ENCODE results near the gene OPCML. TPM values are rescaled to one million over a fixed set of nuclear protein-coding genes. Genes with fewer than 3 reads are reported as not detected.

Gene OPCML
- total RNA-seq, 1 experiment from 2014 or later = not detected

DNA sequence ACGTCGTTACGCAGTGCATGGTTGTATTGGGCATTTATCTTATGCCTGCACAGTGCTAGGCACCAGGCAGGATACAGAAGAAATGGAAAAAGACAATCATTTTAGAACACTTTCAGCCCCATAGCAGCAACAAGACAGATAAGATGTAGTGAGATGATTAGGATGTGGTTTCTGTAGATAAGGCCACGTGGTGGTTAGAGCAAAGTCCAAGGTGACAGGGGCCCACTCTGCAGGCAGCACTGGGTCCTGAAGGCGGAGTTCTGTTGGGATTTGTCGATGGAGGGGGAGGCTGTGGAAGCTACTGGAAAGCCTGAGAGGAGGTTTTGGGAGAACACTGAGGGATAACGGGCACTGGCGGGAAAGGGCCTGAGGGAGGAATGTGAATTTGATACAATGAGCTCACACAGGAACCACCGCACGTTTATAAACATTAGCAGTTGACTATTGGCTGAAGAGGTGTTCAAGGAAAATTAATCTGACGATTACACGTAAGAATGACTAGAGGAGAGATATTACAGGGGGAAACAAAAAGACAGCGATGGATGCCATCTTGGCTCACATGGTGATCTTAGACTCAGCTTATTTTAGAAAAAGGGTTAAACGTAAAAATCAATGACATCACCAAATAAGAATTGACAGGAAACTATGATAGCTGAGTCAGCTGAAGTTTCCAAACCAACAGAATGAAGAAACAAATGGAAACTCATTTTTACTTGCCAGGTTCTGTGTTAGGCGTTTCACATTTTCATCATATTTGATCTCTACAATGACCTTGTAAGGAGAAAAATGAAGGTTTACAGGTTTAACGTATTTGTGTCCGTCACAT lies 551.0 kb downstream of the OPCML start:
- Histone ChIP-seq H3K27ac (ENCODE audit: low read length) (no peak overlapping the region), H3K4me3 (ENCODE audit: low read depth in 2 of 2, low read length in 2 of 2) (no peak overlapping the region), H3K36me3 (ENCODE audit: control insufficient read depth, insufficient read depth, low read length) (no peaks in the 10 kb centered on the region), H3K27me3 (ENCODE audit: control insufficient read depth, insufficient read depth, low read length) (0 out of 2 replicates have a peak, but pooled peaks cover 2% of the 10 kb centered on the region), H3K4me1 (ENCODE audit: control insufficient read depth, insufficient read depth, low read length) (no peaks in the 10 kb centered on the region), H3K9me3 (ENCODE audit: control insufficient read depth, insufficient read depth, low read depth, low read length) (no peaks in the 10 kb centered on the region)
- DNase-seq (ENCODE audit: low read depth, low spot score) = no peak
- BruUV-seq (replicated peaks) = no TSS peak
- in situ Hi-C loops (cut with HindIII; ENCODE audit: low pct_unique_long_range_greater_than_20kb, low sequenced_read_pairs) (no loop called here), intact Hi-C loops (cut with micrococcal nuclease; ENCODE audit: unreplicated experiment) (no loop called here)
- ChIA-PET POLR2A (no interaction called here), CTCF (no interaction called here)
- TF ChIP-seq, protein P1, sequence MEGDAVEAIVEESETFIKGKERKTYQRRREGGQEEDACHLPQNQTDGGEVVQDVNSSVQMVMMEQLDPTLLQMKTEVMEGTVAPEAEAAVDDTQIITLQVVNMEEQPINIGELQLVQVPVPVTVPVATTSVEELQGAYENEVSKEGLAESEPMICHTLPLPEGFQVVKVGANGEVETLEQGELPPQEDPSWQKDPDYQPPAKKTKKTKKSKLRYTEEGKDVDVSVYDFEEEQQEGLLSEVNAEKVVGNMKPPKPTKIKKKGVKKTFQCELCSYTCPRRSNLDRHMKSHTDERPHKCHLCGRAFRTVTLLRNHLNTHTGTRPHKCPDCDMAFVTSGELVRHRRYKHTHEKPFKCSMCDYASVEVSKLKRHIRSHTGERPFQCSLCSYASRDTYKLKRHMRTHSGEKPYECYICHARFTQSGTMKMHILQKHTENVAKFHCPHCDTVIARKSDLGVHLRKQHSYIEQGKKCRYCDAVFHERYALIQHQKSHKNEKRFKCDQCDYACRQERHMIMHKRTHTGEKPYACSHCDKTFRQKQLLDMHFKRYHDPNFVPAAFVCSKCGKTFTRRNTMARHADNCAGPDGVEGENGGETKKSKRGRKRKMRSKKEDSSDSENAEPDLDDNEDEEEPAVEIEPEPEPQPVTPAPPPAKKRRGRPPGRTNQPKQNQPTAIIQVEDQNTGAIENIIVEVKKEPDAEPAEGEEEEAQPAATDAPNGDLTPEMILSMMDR (IDR thresholded peaks at IDR 0.05) = no peak
- TF ChIP-seq, protein P2, sequence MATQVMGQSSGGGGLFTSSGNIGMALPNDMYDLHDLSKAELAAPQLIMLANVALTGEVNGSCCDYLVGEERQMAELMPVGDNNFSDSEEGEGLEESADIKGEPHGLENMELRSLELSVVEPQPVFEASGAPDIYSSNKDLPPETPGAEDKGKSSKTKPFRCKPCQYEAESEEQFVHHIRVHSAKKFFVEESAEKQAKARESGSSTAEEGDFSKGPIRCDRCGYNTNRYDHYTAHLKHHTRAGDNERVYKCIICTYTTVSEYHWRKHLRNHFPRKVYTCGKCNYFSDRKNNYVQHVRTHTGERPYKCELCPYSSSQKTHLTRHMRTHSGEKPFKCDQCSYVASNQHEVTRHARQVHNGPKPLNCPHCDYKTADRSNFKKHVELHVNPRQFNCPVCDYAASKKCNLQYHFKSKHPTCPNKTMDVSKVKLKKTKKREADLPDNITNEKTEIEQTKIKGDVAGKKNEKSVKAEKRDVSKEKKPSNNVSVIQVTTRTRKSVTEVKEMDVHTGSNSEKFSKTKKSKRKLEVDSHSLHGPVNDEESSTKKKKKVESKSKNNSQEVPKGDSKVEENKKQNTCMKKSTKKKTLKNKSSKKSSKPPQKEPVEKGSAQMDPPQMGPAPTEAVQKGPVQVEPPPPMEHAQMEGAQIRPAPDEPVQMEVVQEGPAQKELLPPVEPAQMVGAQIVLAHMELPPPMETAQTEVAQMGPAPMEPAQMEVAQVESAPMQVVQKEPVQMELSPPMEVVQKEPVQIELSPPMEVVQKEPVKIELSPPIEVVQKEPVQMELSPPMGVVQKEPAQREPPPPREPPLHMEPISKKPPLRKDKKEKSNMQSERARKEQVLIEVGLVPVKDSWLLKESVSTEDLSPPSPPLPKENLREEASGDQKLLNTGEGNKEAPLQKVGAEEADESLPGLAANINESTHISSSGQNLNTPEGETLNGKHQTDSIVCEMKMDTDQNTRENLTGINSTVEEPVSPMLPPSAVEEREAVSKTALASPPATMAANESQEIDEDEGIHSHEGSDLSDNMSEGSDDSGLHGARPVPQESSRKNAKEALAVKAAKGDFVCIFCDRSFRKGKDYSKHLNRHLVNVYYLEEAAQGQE (IDR thresholded peaks at IDR 0.05; ENCODE audit: insufficient read depth in 1 of 2, low read depth in 2 of 2, low read length in 1 of 2) = no peak
- TF ChIP-seq POLR2AphosphoS5 (IDR thresholded peaks at IDR 0.05; ENCODE audit: low read depth, low read length) (no peak), SIN3A (IDR thresholded peaks at IDR 0.05; ENCODE audit: borderline replicate concordance, insufficient read depth, low read depth, low read length) (no peak), TCF7L2 (IDR thresholded peaks at IDR 0.05; ENCODE audit: low read depth, low read length) (no peak)
- no peak for ATAC-seq

DNA sequence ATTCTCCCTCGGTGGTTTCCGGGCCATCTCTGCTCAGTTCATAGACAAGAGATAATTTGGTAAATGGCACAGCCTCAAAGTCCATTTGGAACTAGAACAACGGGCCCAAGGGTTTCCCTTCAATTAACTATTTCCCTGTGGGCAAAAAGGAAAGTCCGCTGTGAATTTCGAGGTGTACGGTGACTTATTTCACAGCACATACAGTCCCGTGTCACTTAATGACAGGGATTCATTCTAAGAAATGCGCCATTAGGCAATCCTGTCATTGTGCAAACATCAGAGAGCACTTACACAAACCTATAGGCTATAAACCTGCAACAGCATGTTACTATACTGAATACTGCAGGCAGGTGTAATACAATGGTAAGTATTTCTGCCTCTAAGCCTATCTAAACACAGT lies 551.6 kb downstream of the OPCML start:
- ChIA-PET POLR2A (no interaction called here), CTCF (no interaction called here)
- H3K27me3 ChIP-seq (ENCODE audit: control insufficient read depth, insufficient read depth, low read length) = 0 out of 2 replicates have a peak, but pooled peaks cover under 1% of the 10 kb centered on the region
- TF ChIP-seq POLR2AphosphoS5 (IDR thresholded peaks at IDR 0.05; ENCODE audit: low read depth, low read length) (no peak), SIN3A (IDR thresholded peaks at IDR 0.05; ENCODE audit: borderline replicate concordance, insufficient read depth, low read depth, low read length) (no peak), TCF7L2 (IDR thresholded peaks at IDR 0.05; ENCODE audit: low read depth, low read length) (no peak)
- TF ChIP-seq, protein P2 (IDR thresholded peaks at IDR 0.05; ENCODE audit: insufficient read depth in 1 of 2, low read depth in 2 of 2, low read length in 1 of 2) = no peak
- TF ChIP-seq, protein P1 (IDR thresholded peaks at IDR 0.05) = no peak
- no peak overlapping the region for H3K27ac ChIP-seq (ENCODE audit: low read length)
- H3K9me3 ChIP-seq (ENCODE audit: control insufficient read depth, insufficient read depth, low read depth, low read length) = no peaks in the 10 kb centered on the region
- DNase-seq (ENCODE audit: low read depth, low spot score) (no peak), ATAC-seq (no peak)
- in situ Hi-C loops (cut with HindIII; ENCODE audit: low pct_unique_long_range_greater_than_20kb, low sequenced_read_pairs) = no loop called here
- H3K4me3 ChIP-seq (ENCODE audit: low read depth in 2 of 2, low read length in 2 of 2) = no peak overlapping the region
- intact Hi-C loops (cut with micrococcal nuclease; ENCODE audit: unreplicated experiment) = no loop called here
- no TSS peak for BruUV-seq (replicated peaks)
- H3K36me3 ChIP-seq (ENCODE audit: control insufficient read depth, insufficient read depth, low read length) = no peaks in the 10 kb centered on the region
- no peaks in the 10 kb centered on the region for H3K4me1 ChIP-seq (ENCODE audit: control insufficient read depth, insufficient read depth, low read length)
